HEK293T (cell line): ENCODE results near the gene NRG2.

Experiments used
- CTCF ChIA-PET: fragments of 350-600 bp; formaldehyde crosslinking; extraction: SDS; loops from one replicate; lab custom pipeline; 2021; ENCODE audit warnings: antibody characterized with exemption, inconsistent platforms; lab: Yijun Ruan, JAX
- POLR2A ChIA-PET: fragments of 350-600 bp; formaldehyde crosslinking; extraction: SDS; loops from one replicate; lab custom pipeline; 2020; ENCODE audit warnings: antibody characterized with exemption, inconsistent platforms; lab: Yijun Ruan, JAX
- DNase-seq: peaks from one replicate; pipeline ENCODE4 v3.0.0; 2012; ENCODE audit warnings: mixed read lengths; ENCODE audit errors: extremely low spot score
- ARNT ChIP-seq: fragments of 450-650 bp; IDR thresholded peaks from 2 replicates; pipeline ENCODE4 v1.6.1; 2017; ENCODE audit warnings: mild to moderate bottlenecking
- BHLHE40 ChIP-seq: fragments of 450-650 bp; IDR thresholded peaks from 2 replicates; pipeline ENCODE4 v1.6.1; 2016; ENCODE audit warnings: mild to moderate bottlenecking, moderate library complexity, borderline replicate concordance
- CTBP1 ChIP-seq: fragments of 450-650 bp; IDR thresholded peaks from 2 replicates; pipeline ENCODE4 v1.6.1; 2016; ENCODE audit warnings: borderline replicate concordance
- ELF4 ChIP-seq: fragments of 450-650 bp; IDR thresholded peaks from 2 replicates; pipeline ENCODE4 v1.6.1; 2017; ENCODE audit warnings: antibody characterized with exemption
- FOXA1 ChIP-seq: fragments of 450-650 bp; IDR thresholded peaks from 2 replicates; pipeline ENCODE4 v1.6.1; 2016; ENCODE audit warnings: mild to moderate bottlenecking
- FOXK2 ChIP-seq: fragments of 450-650 bp; IDR thresholded peaks from 2 replicates; pipeline ENCODE4 v1.6.1; 2016; ENCODE audit warnings: mild to moderate bottlenecking
- FOXM1 ChIP-seq: fragments of 450-650 bp; IDR thresholded peaks from 2 replicates; pipeline ENCODE4 v1.6.1; 2017; ENCODE audit warnings: mild to moderate bottlenecking, borderline replicate concordance
- HDGF ChIP-seq: fragments of 450-650 bp; IDR thresholded peaks from 2 replicates; pipeline ENCODE4 v1.6.1; 2017; ENCODE audit warnings: antibody characterized with exemption, borderline replicate concordance
- L3MBTL2 ChIP-seq: fragments of 450-650 bp; conservative IDR thresholded peaks from 2 replicates; pipeline ENCODE4 v1.6.1; 2016; ENCODE audit warnings: mild to moderate bottlenecking
- LEF1 ChIP-seq: fragments of 450-650 bp; IDR thresholded peaks from 2 replicates; pipeline ENCODE4 v1.6.1; 2017; ENCODE audit warnings: mild to moderate bottlenecking, borderline replicate concordance
- NFRKB ChIP-seq: fragments of 450-650 bp; IDR thresholded peaks from 2 replicates; pipeline ENCODE4 v1.6.1; 2016; ENCODE audit warnings: mild to moderate bottlenecking, moderate library complexity
- SP1 ChIP-seq: fragments of 450-650 bp; IDR thresholded peaks from 2 replicates; pipeline ENCODE4 v1.6.1; 2017
- SUZ12 ChIP-seq: fragments of 450-650 bp; IDR thresholded peaks from 2 replicates; pipeline ENCODE4 v1.6.1; 2016; ENCODE audit warnings: mild to moderate bottlenecking
- TARDBP ChIP-seq: fragments of 450-650 bp; IDR thresholded peaks from 2 replicates; pipeline ENCODE4 v1.6.1; 2016
- ZNF384 ChIP-seq: fragments of 450-650 bp; IDR thresholded peaks from 2 replicates; pipeline ENCODE4 v1.6.1; 2016
- TF ChIP-seq, protein P1 (sequence below): fragments of 450-650 bp; IDR thresholded peaks from 2 replicates; pipeline ENCODE4 v1.6.1; 2016

Gene NRG2

DNA sequence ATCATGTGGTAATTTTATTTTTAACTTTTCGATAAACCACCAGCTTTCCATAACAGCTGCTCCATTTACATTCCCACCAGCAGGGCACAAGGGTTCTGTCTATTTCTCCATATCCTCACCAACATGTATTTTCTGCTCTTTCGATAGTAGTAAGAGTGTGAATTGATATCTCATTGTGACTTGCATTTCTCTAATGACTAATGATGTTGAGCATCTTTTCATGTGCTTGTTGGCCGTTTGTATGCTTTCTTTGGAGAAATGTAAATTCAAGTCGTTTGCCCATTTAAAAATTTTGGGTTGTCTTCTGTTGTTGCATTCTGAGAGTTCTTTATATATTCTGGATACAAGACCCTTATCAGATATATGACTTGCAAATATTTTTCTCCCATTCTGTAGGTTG is 201.6 kb downstream of the NRG2 start:
- TF ChIP-seq TARDBP: no peak
- TF ChIP-seq, protein P1, sequence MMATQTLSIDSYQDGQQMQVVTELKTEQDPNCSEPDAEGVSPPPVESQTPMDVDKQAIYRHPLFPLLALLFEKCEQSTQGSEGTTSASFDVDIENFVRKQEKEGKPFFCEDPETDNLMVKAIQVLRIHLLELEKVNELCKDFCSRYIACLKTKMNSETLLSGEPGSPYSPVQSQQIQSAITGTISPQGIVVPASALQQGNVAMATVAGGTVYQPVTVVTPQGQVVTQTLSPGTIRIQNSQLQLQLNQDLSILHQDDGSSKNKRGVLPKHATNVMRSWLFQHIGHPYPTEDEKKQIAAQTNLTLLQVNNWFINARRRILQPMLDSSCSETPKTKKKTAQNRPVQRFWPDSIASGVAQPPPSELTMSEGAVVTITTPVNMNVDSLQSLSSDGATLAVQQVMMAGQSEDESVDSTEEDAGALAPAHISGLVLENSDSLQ: no peak
- TF ChIP-seq CTBP1: no peak
- ChIA-PET POLR2A (no interaction called here), CTCF (no interaction called here)
- no peak for DNase-seq

DNA sequence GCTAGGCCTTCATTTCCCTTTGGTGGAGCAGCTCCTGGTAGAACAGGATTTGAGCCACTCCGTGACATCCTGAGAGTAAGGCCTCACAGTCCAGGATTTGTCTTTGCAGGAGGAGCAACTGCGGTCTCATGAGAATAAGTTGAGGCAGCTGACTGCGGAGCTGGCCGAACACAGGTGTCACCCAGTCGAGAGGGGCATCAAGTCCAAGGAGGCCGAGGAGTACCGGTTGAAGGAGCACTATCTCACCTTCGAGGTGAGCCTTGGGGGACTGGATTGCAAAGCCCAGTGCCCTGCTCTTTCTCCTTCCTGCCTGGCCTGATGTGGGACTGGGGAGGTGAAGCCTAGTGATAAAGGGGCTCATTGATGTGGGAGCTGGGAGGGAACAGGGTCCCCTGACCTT is 203.2 kb downstream of the NRG2 start:
- TF ChIP-seq NFRKB (no peak), BHLHE40 (no peak), FOXK2 (no peak), FOXA1 (no peak), CTBP1 (no peak), L3MBTL2 (no peak), ELF4 (no peak), HDGF (no peak), ARNT (no peak), TARDBP (no peak), FOXM1 (no peak), LEF1 (no peak), SUZ12 (no peak), SP1 (no peak), ZNF384 (no peak)
- TF ChIP-seq, protein P1: no peak
- POLR2A ChIA-PET: no interaction called here
- CTCF ChIA-PET: interaction anchor here (1.0 kb wide), 1 partner anchor 65 kb away, joined by 4 read pairs; no protein-coding TSS in a partner anchor
- no peak for DNase-seq

DNA sequence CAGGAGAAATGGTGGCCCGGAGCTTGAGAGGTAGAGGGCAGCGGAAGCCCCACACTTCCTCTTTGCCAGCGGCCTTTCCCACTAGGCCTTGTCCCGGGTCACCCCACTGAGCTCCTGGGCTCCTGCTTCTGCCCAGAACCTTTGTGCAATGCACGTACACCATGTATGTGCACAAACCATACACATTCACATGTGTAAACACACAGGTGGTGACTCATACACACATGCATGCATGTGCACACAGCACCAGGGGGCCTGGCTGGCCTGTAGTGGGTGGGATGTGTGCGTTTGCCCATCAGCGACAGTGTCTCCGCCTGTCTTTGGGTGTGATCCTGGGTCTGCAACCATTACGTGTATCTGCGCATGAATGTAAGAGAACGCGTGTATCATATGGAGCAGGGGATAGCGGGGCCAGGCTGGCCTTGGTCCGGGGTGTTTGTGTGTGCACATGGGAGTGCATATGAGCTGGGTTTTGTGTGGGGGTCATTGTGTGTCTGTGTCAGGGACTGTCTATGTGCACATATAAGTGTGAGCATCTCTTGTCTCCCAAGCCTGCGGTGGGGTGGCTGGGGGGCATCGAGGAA is 203.8 kb downstream of the NRG2 start:
- TF ChIP-seq SUZ12 (no peak), ELF4 (no peak), FOXA1 (no peak), HDGF (no peak), L3MBTL2 (no peak), TARDBP (no peak), ARNT (no peak), CTBP1 (no peak), ZNF384 (no peak)
- ChIA-PET POLR2A (no interaction called here), CTCF (interaction anchor here (0.6 to 1.0 kb wide), 2 partner anchors 48 to 64 kb away, joined by 4 to 5 read pairs; no protein-coding TSS in a partner anchor)
- DNase-seq: no peak

DNA sequence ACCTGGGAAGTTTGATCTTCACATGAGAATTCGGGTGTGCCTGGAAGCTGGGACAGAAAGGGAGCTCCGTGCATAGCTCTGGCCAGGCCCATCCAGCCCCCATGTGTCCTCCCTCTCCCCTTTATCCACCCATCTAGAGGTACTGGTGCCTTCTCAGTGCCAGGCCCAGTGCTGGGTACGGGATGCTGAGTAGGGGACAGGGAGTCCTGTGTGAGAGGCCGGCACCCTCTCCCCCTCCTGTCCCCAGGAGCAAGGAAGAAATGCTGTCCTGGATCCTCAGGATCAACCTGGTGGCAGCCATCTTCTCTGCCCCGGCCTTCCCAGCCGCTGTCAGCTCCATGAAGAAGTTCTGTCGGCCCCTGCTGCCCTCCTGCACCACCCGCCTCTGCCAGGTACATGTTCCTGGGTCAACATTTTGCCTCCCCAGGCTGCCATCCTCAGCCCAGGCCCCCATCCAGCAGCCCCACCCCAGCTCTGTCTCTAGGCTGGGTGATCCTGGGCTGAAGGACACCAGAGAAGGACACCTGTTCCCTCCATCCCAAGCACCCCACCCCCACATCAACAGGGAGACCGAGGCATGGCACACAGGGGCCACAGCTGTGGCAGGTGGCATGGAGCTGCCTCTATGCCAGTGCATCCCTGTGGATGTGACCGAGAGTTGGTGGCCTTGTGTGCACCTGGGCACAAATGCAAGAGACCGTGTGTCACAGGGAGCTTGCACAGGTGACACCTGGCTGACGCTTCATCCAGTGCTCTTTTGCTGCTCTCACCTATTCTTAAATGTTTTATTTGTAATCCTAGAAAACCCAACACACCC is 204.5 kb downstream of the NRG2 start:
- DNase-seq: no peak
- ChIA-PET CTCF (interaction anchor here (0.6 to 1.0 kb wide), 3 partner anchors 47 to 130 kb away, joined by 3 to 5 read pairs (median 4); no protein-coding TSS in a partner anchor), POLR2A (interaction anchor here (0.9 kb wide), 1 partner anchor 12 kb away, joined by 5 read pairs; no protein-coding TSS in a partner anchor)
- TF ChIP-seq FOXM1 (no peak), ARNT (no peak), SUZ12 (no peak), LEF1 (no peak), TARDBP (no peak), BHLHE40 (no peak), ZNF384 (no peak), L3MBTL2 (no peak), HDGF (no peak), FOXK2 (no peak), SP1 (no peak), ELF4 (no peak), NFRKB (no peak), FOXA1 (no peak), CTBP1 (no peak)
- TF ChIP-seq, protein P1: no peak

DNA sequence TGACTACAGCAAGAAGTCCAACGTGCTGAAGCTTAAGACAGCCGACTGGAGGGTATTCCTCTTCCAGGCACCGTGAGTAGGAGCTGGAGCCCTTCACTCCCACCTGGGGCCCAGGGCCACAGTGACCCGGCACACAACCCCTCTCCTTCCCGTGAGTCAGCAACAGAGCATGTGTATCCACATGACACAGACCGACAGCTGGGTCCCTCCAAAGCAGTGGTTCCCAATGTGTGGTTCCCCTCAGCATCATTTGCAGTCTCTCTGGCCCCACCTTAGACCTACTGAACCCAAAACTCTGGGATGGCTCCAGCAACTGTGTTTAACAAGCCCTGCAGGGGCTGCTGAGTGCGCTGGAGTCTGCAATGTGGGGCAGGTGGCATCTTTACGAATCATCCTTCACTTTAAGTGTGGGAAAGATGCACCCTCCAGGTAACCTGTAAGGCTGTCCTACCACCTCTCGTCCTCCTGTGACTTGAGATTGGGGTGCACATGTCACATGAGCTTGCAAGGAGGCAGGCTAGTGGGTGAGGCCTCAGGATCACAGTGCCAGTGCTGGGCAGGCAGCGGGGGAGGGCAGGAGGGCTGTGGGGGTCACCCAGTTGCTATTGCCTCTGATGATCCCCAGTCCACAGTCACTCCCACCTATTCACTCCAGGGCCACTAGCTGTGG is 205.3 kb downstream of the NRG2 start:
- DNase-seq: no peak
- ChIA-PET POLR2A (interaction anchor here (0.9 kb wide), 1 partner anchor 12 kb away, joined by 5 read pairs; no protein-coding TSS in a partner anchor), CTCF (interaction anchor here (0.8 kb wide), 1 partner anchor 131 kb away, joined by 3 read pairs; no protein-coding TSS in a partner anchor)
- TF ChIP-seq FOXK2 (no peak), NFRKB (no peak), FOXM1 (no peak), SUZ12 (no peak), SP1 (no peak), ZNF384 (no peak), ELF4 (no peak), TARDBP (no peak), L3MBTL2 (no peak), LEF1 (no peak), ARNT (no peak), FOXA1 (no peak), BHLHE40 (no peak), HDGF (no peak)
- TF ChIP-seq, protein P1: no peak
